GM12891 (cell line): ENCODE data around the gene PIP4K2B.

Source experiments
- POLR2A ChIP-seq: IDR thresholded peaks from 2 replicates; pipeline ENCODE4 v1.6.1; 2011; ENCODE audit warnings: low read depth, low read length, control low read depth
- POLR2AphosphoS5 ChIP-seq: IDR thresholded peaks from 2 replicates; pipeline ENCODE4 v1.6.1; 2011; ENCODE audit warnings: low read depth, low read length, control low read depth
- POU2F2 ChIP-seq: IDR thresholded peaks from 2 replicates; pipeline ENCODE4 v1.6.1; 2011; ENCODE audit warnings: low read depth, mild to moderate bottlenecking, control low read depth, low read length, moderate library complexity
- TAF1 ChIP-seq: IDR thresholded peaks from 2 replicates; pipeline ENCODE4 v1.6.1; 2011; ENCODE audit warnings: low read depth, low read length, control low read depth

DNA sequence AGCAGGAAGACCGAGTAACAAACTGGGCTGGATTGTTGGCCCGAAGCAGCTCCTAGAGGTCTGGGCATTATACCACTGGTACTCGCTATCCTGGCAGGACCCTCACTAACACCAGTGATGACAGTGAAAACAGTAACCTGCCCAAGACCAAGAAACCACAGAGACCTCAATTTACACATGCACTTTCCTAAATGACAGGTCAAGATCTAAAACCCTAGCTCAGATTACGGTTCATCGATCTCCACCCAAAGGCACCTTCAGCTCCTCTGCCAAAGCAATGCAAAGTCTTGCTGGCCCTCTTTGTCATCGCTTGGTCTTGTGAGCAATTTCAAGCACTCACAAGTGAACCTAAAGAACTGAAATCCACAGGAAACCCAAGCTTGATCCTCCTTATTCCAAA, 1.5 kb downstream of the PIP4K2B start:
- TF ChIP-seq TAF1 (no peak), POLR2A (no peak), POLR2AphosphoS5 (no peak), POU2F2 (no peak)
